ENCODE measurements around the gene PRKACA. TPM values are rescaled to one million over a fixed set of nuclear protein-coding genes. Genes with fewer than 3 reads are reported as not detected.

The PRKACA gene
- total and polyA plus RNA-seq, 2 donors (not counting 3 experiments of a cell fraction or from before 2014, with no cell fraction given), result 44.2 to 97.5 TPM

DNA sequence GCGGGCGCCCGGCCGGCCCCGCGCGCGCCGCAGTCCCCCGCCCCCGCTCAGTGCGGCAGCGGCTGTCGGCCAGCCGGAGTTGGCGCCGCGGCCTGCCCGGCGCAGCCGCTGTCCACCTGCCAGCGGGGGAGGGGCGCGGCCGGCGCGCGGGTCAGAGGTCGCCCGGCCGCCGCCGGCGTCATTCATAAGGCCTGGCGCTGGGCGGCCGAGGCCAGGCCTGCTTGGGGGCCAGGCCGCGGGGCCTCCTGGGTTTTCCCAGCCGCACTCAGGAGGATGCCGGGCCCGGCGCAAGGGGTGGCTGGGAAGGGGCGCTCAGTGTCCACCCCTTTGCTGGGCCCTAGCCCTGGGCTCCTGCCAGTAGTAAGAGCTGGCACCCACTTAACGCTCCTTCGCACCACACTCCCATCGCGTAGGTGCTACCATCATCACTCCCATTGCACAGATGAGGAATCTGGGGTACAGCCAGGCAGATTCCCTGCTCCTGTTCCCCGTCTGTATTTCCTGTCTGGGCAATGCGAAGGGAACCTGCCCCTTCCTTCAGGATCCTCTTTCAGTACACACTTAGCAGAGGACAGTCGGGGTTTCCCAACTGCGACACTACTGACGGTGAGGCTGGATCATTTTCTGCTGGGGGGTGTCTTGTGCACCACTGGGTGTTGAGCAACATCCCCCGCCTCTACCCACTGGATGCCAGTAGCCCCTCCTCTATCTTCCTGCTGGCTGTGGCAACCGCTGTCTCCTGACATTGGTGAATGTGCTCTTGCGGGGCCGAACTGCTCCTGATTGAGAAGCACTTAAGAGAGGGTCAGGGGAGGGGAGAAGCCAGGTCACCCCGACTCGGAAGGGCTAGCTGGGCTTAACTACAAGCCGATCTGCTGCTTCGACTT is 846 bp upstream of the PRKACA start:
- TSS peak; percentile 68 for BruUV-seq (replicated peaks)
- peak overlapping the region; percentile 82 for H3K9ac ChIP-seq (replicated peaks; ENCODE audit: extremely low read depth, insufficient read depth, low read length)
- no peaks in the 10 kb centered on the region for H3K27me3 ChIP-seq (ENCODE audit: control insufficient read depth in 2 of 2, insufficient read depth in 2 of 2, low read length in 2 of 2)
- TF ChIP-seq POLR2AphosphoS5 (IDR thresholded peaks at IDR 0.05; ENCODE audit: insufficient read depth, low read depth, low read length) (peak; percentile 81), JUN (IDR thresholded peaks at IDR 0.05; ENCODE audit: borderline replicate concordance, insufficient read depth, insufficient read length, low read depth) (no peak), POLR2A (IDR thresholded peaks at IDR 0.05; ENCODE audit: low read depth, low read length) (peak; percentile 78)
- H3K9me3 ChIP-seq (replicated peaks; ENCODE audit: control insufficient read depth, insufficient read depth, low read length), result no peaks in the 10 kb centered on the region
- H3K27ac ChIP-seq (ENCODE audit: insufficient read depth, low read depth, low read length), result peak overlapping the region; percentile 94
- ChIA-PET POLR2A (no interaction called here), CTCF (interaction anchor here (0.7 to 2.1 kb wide), 3 partner anchors 18 to 30 kb away, joined by 3 to 10 read pairs (median 5); partner anchors contain the start of gene ASF1B)
- peaks cover 24% of the 10 kb centered on the region for H3K79me2 ChIP-seq (ENCODE audit: control insufficient read depth, insufficient read depth, low read length)
- no peaks in the 10 kb centered on the region for H4K20me1 ChIP-seq (replicated peaks; ENCODE audit: control insufficient read depth, extremely low read depth, insufficient read depth, low read length)
- peak overlapping the region; percentile 78 for H3K4me2 ChIP-seq (ENCODE audit: insufficient read depth, low read length)
- FAIRE-seq, result peak; percentile 77
- intact Hi-C loops (cut with micrococcal nuclease) (loop anchor here (1.0 kb wide), 1 partner anchor 18 kb away; the partner anchor contains the start of gene ASF1B), dilution Hi-C loops (cut with MboI; ENCODE audit: extremely low pct_ligation_motif_present, low sequenced_read_pairs) (no loop called here)
- H3K4me1 ChIP-seq (ENCODE audit: control insufficient read depth, extremely low read depth, insufficient read depth, low read length), result peaks cover 18% of the 10 kb centered on the region
- peak; percentile 62 for DNase-seq (ENCODE audit: low read depth, low spot score)
- H3K9me1 ChIP-seq (replicated peaks; ENCODE audit: control insufficient read depth, extremely low read depth, insufficient read depth, low read length), result no peaks in the 10 kb centered on the region
- no peaks in the 10 kb centered on the region for H3K36me3 ChIP-seq (ENCODE audit: control insufficient read depth in 2 of 2, extremely low read depth in 1 of 2, insufficient read depth in 2 of 2, low read length in 2 of 2)
- peak overlapping the region in 2 of 3 experiments; percentile 39 to 45 for H3K4me3 ChIP-seq (replicated peaks in 1 of 3; ENCODE audit: insufficient read depth in 1 of 3, low read depth in 1 of 3, low read length in 3 of 3)
- H2AFZ ChIP-seq (ENCODE audit: low read depth, low read length), result peak overlapping the region; percentile 53

DNA sequence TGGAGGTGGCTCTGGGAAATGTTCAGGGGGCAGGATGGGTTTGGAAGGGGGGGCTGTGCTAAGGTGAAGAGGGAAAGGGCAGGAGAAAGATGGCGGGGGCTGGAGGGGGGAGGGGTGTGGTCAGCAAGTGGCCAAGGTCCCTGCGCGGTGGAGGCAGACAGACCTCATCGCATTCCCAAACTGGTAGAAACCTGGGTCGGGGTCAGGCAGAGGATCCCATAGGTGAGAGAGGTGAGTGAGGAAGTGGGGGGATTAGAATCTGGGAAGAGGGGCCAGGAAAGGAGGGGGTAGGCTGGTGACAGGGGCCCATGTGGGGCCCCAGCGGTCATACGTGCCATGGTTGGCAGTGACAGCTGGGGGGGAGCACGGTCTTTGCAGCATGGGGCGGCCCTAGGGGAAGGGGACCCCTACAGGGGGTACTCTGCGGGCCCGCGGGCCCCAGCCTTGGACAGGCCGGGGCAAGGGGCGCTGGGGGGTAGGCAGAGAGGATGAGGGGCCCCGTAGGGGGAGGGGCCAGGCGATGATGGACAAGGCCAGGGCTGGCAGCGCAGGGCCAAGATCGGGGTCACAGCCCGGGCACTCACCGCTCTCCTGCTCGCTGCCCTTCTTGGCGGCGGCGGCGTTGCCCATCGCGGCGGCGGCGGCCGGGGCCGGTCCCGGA is 514 bp downstream of the PRKACA start:
- DNase-seq (ENCODE audit: low read depth, low spot score), result no peak
- Histone ChIP-seq H2AFZ (ENCODE audit: low read depth, low read length) (peak overlapping the region; percentile 10), H3K9me1 (replicated peaks; ENCODE audit: control insufficient read depth, extremely low read depth, insufficient read depth, low read length) (no peaks in the 10 kb centered on the region), H3K4me3 (replicated peaks in 1 of 3; ENCODE audit: insufficient read depth in 1 of 3, low read depth in 1 of 3, low read length in 3 of 3) (peak overlapping the region; percentile 67 to 84 (median 80)), H3K4me2 (ENCODE audit: insufficient read depth, low read length) (peak overlapping the region; percentile 82), H3K9ac (replicated peaks; ENCODE audit: extremely low read depth, insufficient read depth, low read length) (peak overlapping the region; percentile 51), H4K20me1 (replicated peaks; ENCODE audit: control insufficient read depth, extremely low read depth, insufficient read depth, low read length) (no peaks in the 10 kb centered on the region), H3K27me3 (ENCODE audit: control insufficient read depth in 2 of 2, insufficient read depth in 2 of 2, low read length in 2 of 2) (no peaks in the 10 kb centered on the region), H3K9me3 (replicated peaks; ENCODE audit: control insufficient read depth, insufficient read depth, low read length) (no peaks in the 10 kb centered on the region), H3K36me3 (ENCODE audit: control insufficient read depth in 2 of 2, extremely low read depth in 1 of 2, insufficient read depth in 2 of 2, low read length in 2 of 2) (no peaks in the 10 kb centered on the region), H3K27ac (ENCODE audit: insufficient read depth, low read depth, low read length) (no peak overlapping the region), H3K79me2 (ENCODE audit: control insufficient read depth, insufficient read depth, low read length) (peaks cover 30% of the 10 kb centered on the region), H3K4me1 (ENCODE audit: control insufficient read depth, extremely low read depth, insufficient read depth, low read length) (peaks cover 25% of the 10 kb centered on the region)
- intact Hi-C loops (cut with micrococcal nuclease) (loop anchor here (1.0 to 2.0 kb wide), 3 partner anchors 26 to 237 kb away; partner anchors contain the start of gene SAMD1), dilution Hi-C loops (cut with MboI; ENCODE audit: extremely low pct_ligation_motif_present, low sequenced_read_pairs) (no loop called here)
- ChIA-PET CTCF (interaction anchor here (1.1 to 4.8 kb wide), 4 partner anchors 13 to 27 kb away, joined by 3 to 27 read pairs (median 8); partner anchors contain the start of gene ASF1B), POLR2A (no interaction called here)
- FAIRE-seq, result peak; percentile 4
- no peak for TF ChIP-seq POLR2A (IDR thresholded peaks at IDR 0.05; ENCODE audit: low read depth, low read length)
- no peak for TF ChIP-seq JUN (IDR thresholded peaks at IDR 0.05; ENCODE audit: borderline replicate concordance, insufficient read depth, insufficient read length, low read depth)
- TF ChIP-seq, protein P1, sequence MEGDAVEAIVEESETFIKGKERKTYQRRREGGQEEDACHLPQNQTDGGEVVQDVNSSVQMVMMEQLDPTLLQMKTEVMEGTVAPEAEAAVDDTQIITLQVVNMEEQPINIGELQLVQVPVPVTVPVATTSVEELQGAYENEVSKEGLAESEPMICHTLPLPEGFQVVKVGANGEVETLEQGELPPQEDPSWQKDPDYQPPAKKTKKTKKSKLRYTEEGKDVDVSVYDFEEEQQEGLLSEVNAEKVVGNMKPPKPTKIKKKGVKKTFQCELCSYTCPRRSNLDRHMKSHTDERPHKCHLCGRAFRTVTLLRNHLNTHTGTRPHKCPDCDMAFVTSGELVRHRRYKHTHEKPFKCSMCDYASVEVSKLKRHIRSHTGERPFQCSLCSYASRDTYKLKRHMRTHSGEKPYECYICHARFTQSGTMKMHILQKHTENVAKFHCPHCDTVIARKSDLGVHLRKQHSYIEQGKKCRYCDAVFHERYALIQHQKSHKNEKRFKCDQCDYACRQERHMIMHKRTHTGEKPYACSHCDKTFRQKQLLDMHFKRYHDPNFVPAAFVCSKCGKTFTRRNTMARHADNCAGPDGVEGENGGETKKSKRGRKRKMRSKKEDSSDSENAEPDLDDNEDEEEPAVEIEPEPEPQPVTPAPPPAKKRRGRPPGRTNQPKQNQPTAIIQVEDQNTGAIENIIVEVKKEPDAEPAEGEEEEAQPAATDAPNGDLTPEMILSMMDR (IDR thresholded peaks at IDR 0.05; ENCODE audit: extremely low read depth in 1 of 2, insufficient read depth in 1 of 2, low read depth in 1 of 2, low read length in 2 of 2), result no peak
- no peak for TF ChIP-seq POLR2AphosphoS5 (IDR thresholded peaks at IDR 0.05; ENCODE audit: insufficient read depth, low read depth, low read length)
- TF ChIP-seq GATA2 (IDR thresholded peaks at IDR 0.05; ENCODE audit: insufficient read depth, insufficient read length, low read depth, low read length), result no peak
- TF ChIP-seq MYC (IDR thresholded peaks at IDR 0.05; ENCODE audit: low read depth, low read length), result no peak
- TF ChIP-seq FOS (IDR thresholded peaks at IDR 0.05; ENCODE audit: borderline replicate concordance, insufficient read depth, low read length), result no peak
- BruUV-seq (replicated peaks), result no TSS peak

Data from endothelial cell of umbilical vein (primary cell).